ENCODE measurements around the gene ARSG.
"Not testable (repeated sequence)": the region's sequence is repeated elsewhere in the genome, so short reads cannot be mapped to it uniquely, and the experiment has no call there.

ARSG gene

DNA sequence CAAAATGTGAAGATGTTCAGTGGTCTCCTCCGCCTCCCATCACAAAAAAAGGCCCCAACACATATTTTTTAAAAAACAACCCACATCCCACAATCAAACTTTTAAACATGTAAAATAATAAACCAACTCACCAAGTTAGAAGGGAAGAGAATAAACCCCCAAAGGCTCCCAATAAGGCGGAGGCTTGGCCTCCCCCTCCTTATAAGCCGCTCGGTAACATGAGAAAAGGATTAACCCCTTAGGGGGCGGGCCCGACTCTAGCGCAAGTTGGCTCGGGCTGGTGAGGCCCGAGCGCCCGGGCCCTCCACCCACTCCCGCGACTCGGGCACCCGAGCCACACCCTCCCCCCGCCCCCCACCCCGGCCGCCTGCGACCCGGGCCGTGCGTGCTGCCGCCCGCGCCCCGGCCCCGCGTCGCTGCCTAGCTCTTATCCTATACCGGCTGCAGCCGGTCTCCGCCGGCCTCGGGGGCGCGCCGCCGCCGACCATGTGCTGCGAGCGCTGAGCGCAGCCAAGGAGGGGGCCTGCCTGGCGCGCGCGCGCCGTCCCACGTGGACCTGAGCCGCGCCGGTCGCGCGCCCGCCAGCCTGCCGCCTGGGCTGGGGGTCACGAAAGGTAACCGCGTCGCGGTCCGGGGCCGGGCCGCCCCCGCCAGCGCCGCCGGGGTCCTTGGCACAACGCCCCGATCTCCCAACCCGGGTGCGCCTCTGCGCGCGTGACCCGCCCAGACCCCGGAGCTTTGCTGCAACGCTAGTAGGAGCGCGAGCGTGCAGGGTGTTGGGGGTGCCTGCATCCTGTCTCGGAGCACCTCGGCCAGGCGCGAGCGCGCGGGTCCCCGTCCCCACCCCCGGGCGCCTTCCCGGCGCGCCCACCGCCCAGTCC is at the start of gene ARSG, which contains the start of gene SLC16A6:
Gene ARSG (plus strand): TSS at position 541 of the 881 bp plus-strand sequence. CDS start 15,999 bp downstream, outside the sequence.
Gene SLC16A6 (minus strand): TSS at position 173 of the 881 bp plus-strand sequence. CDS start 12,807 bp downstream, outside the sequence.
- peak; percentile 66 for DNase-seq

DNA sequence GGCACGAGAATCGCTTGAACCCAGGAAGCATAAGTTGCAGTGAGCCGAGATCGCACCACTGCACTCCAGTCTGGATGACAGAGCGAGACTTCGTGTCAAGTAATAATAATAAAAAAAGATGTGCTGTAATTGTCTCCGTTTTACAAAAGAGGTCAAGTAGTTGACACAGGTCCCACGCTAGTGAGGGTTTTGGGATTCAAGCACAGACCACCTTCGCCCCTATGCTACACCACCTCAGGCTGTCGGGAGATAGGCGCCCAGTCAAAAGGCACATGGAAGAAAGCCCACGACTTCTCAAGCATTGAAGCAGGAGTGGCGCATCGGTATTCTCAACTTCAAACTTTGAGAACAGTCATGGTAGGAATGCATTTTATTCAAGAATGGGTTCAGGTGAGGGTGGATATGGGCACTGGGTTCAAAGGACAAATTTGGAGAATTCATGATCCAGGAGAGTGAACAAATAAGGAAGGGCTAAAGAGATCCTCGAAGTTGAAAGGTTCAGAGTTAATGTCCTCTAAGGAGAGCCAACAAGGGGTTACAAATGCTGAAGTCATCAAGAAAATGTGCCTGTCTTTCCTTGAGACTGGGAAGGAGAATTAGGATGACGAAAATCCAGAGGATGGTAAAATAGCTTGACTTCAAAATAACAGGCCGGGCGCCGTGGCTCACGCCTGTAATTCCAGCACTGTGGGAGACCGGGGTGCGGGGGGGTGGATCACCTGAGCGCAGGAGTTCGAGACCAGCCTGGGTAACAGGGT is 44.8 kb upstream of the ARSG start:
- no peak for DNase-seq

DNA sequence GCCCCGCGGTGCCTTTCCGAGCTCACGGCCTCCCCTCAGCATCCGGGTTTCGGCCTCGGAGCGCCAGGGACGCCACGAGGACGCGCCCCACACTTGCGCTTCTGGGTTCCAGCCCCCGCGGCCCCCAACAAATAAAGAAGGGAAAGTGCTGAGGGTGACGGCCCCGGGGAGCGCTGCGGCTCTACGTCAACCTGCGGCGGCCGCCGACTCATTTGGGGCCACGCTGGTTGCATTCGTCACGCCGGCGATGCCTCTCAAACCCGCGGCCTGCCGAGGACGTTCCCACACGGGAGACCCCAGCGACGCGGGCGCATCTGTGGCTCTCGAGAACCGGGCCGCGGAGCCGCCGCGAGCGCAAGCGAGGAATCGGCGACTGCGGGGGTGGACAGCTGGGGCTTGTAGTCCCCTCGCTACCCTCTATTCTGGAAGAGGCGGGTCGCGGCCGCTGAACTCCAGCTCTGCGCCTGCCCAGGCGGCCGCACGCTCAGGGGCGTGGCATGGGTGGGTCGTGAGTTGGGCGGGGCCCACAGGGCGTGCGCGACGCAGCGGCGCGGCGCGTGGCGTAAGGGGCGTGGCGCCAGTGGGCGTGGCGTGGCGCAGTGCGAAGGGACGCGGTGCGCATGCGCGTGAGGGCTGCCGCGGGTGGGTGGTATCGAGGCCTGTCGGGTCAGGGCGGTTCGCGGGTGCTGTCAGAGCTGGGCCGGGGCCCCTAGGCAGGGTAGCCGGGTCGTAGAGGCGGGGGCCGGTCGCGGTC is 43.7 kb upstream of the ARSG start, which contains the start of gene AMZ2:
Gene AMZ2 (plus strand): TSS at position 599 of the 754 bp plus-strand sequence. CDS start 2,145 bp downstream, outside the sequence.
- peak; percentile 76 for DNase-seq

- DNase-seq = no peak
Observed at GRCh38 chr17:68248199-68248825, 43.0 kb upstream of the ARSG start.

GRCh38 chr17:68248891-68249290 is 42.4 kb upstream of the ARSG start:
- no peak for DNase-seq

- no peak for DNase-seq
Observed at GRCh38 chr17:68249354-68249765, 41.9 kb upstream of the ARSG start.

DNA sequence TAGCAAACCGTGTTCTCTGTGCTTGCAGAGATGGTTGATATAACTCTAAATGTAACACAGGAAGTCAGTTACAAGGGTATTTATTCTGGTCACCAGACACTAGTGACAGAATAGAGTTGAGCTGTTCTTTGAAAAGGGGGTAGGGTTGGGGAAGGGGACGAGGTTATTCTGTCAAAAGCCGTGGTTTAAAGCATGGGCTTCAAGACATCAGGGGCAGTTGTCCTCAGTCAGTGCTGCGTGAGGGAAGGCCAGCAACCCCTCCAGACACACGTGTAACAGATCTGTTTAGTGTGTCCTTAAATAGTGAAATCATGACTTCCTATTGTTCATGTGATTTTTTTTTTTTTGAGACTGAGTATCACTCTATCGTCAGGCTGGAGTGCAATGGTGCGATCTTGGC is 37.9 kb upstream of the ARSG start:
- not testable (repeated sequence) for DNase-seq

- no peak for DNase-seq
Observed at GRCh38 chr17:68255151-68255550, 36.1 kb upstream of the ARSG start.

DNA sequence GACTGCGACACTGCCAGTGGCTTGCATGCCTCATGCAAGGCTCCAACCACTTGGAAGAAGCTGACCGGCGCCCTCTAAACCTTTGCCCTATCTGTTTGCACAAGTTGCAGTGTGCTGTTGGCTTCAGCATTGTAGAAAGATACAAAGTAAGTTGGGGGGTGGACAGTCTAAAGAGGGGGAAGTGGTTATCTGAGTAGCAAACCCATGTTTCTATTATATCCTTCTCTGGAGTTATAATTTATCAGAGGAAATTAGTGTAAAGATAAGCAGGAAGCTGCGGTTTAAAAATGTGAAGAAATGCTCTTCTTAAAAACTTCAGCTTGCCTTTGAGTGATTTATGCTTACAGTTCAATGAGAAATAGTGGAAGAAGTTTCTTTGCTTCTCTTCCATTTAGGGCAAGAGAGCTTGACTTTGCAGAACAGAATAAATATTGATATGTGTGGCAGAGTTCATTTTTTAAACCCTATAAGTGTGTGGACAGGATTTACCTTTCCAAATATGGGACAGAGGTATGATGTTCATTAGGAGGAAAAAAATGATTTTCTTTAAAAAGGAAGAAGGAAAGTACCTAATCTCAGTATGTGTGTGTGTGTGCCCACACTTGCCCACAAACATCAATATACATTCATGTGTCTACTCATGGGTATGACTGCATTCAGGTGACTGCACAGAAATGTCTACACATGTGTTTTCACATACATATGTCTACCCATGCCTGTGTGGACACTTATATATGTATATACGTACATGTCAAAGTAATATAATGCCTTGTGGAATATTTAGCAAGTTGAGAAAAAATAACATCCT is 35.4 kb upstream of the ARSG start:
- no peak for DNase-seq

DNA sequence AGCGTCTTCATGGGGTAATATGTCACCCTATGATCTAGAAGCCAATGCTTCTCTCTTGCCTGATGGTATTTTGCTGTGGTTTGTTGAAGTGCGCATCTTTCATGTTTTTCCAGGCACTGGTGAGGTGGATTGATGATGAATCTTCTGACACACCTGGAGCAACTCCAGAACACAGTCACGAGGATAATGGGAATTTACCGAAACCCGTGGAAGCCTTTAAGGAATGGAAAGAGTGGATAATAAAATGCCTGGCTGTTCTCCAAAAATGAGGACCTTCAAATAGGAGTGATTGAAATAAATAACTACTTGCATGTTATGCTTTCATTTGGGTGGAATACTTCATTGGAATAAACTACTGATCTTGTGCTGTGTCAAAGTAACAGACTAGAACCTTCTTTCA is 34.6 kb upstream of the ARSG start:
- DNase-seq = not testable (repeated sequence)

GRCh38 chr17:68257934-68258333 is 33.4 kb upstream of the ARSG start:
- no peak for DNase-seq

DNA sequence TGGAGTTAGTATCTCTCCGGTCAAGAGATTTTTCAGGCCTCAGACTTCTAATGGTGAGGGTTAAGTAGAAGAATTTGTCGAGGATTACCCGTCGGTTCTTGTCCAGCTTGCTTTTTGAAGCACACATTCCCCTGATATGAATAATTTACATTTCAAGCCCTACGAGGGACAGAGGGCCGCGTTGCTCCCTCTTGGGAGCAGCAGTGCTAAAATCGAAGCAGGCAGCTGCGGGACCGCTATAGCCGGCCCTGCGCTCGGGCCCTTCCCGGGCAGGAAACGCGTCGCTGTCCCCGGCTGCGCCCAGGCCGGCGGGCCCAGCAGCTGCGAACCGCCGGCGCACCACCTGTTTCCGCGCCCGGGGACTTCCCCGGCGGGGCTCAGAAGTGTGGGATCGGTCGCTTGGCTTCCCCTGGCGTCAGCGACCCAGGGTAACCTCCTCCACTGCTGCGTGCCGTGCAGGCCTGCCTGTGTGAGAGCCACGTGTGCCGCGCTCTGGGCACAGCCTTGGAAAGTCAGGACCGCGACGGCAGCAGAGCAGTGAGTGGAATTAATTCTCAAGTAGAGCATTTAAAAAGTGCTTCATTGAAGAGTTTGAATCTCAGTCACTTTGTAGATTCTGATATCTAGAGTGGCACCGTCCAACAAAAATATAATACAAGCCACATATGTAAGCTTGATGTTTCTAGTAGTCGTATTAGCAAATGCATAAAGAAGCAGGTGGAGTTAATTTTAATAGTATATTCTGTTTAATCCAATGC is 32.2 kb upstream of the ARSG start:
- peak; percentile 5 for DNase-seq

DNA sequence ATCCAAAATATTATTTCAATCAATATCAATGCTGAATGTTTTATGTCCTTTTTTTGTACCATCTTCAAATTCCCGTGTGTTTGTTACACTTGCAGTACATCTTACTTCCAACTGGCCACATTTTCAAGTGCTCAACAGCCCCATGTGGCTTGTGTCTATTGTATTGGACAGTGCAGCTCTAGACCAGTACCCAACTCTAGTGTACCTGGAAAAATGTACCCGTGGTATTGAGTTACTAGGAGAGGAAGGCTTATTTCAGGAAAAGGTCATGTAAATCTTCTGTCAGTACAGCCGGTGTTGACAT is 31.7 kb upstream of the ARSG start:
- DNase-seq = not testable (repeated sequence)

GRCh38 chr17:68260051-68260762 is 31.1 kb upstream of the ARSG start:
- DNase-seq = no peak

GRCh38 chr17:68262467-68262866 is 28.8 kb upstream of the ARSG start:
- DNase-seq = peak; percentile 12

DNA sequence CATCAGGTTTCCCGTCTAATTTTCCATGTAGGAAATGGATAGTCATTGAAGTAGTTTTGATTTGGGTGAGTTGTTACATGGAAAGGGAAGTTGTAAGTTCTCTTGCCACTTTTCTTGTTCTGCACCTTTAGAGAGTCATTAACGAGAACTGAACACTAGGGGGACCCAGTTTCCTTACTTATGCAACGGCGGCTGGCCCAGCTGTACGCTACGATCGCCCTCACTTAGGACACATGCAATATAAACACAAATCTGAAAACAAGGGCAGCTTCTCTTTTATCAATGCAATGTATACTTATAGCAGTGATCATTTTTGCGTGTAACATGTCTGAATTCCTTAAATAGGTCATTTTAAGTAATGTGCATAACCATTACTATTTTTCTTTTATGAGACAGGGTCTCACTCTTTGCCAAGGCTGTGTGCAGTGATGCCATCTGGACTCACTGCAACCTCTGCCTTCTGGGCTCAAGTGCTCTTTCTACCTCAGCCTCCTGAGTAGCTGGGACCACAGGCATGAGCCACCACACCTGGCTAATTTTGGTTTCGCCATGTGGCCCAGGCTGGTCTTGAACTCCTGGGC is 28.1 kb upstream of the ARSG start:
- peak; percentile 22 for DNase-seq

DNA sequence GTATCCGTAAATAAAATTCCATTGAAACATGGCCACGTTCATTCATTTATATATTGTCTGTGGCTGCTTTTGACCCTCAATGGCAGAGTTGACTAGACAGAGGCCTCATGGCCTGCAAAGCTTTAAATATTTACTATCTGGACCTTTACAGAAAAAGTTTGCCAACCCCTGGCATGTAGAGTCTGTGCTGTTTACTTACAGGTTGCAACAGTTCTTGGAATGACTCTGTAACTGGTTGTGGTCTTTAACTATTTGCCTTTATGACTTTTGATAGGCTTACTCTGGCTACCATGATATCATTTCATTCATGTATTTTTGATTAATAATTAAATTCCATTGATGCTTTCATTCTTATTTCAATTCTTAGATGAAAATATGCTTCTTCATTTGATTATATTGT is 25.5 kb upstream of the ARSG start:
- not testable (repeated sequence) for DNase-seq

DNA sequence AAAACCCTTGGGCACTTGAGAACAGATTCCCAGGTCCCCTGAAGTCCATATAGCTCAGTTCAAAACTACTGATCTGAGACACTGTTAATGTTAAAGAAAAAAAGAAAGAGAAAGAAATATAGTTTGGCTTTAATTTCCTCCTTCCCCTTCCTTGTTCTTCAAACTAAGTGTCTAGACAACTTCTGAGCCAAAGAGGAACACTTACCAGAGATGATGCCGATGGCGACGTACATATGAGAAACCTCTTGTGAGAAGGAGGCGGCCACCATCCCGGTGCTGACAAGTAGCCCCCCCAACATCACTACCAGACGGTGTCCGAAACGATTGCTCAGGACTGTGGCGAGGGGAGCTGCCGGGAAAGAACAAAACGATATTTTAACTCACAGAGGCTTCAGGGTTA is 17.6 kb upstream of the ARSG start:
- DNase-seq = no peak

DNA sequence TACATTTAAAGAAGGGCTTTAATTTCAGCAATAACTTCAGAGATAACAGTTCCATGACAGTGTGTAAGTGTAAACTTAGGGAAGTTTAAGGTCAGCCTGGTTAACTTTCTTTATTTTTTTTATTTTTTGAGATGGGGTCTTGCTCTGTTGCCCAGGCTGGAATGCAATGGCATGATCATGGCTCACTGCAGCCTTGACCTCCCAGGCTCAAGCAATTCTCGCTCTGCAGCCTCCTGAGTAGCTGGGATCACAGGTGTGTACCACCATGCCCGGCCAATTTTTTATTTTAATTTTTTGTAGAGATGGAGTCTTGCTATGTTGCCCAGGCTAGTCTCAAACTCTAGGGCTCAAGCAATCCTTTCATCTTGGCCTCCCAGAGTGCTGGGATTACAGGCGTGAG is 15.0 kb upstream of the ARSG start:
- DNase-seq = not testable (repeated sequence)

DNA sequence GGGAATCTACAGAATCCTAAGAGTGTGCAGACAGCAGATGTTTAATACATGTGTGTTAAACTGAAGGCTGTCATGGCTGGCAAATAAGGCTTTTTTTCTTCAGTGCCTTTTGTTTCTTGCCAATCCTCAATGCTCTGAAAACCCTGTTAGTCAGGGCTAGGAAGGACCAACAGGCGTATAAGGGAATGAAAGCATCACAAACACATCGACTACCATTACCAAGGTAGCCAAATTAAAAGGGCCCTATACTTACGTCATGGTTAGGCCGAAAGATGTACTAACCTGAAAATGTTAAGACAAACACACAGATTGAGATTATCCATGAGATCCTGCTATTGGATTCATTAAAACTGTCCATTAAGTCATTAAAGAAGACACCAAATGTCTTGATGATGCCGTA is 13.5 kb upstream of the ARSG start:
- no peak for DNase-seq

All from NCI-H524 treated with DMSO at 0.1 percent for 48 hours (cell line).